ENCODE results near the gene CERS4.
"Not testable (repeated sequence)": the region's sequence is repeated elsewhere in the genome, so short reads cannot be mapped to it uniquely, and the experiment has no call there.

CERS4 gene

DNA sequence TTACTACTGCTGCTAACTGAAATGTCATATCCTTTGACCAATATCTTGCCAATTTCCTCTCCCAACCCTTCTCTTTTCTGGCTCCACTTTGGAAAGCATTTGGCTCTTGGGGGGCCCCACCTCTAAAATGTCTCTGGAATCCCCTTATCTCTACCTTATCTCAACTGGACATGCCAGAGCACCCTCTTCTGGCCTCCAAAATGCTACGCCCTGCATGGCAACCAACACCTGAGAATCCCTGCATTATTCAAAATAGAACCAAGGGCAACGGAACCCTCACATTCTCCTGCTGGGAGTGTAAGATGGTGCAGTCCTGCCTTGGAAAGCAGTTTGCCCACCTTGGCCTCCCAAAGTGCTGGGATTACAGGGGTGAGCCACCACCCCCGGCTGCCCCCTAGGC is 35.3 kb downstream of the CERS4 start:
- Histone ChIP-seq H3K4me3 (ENCODE audit: insufficient read depth in 1 of 2, low read depth in 1 of 2, low read length in 2 of 2) (no peak overlapping the region), H3K9me3 (ENCODE audit: control insufficient read depth, low read length) (peaks cover 9% of the 10 kb centered on the region), H2BK12ac (ENCODE audit: low read length in 2 of 2) (no peak overlapping the region), H3K36me3 (ENCODE audit: control insufficient read depth in 1 of 2, insufficient read depth in 2 of 2, low read depth in 1 of 2, low read length in 2 of 2) (no peaks in the 10 kb centered on the region), H3K4me2 (ENCODE audit: low read length, poor library complexity, severe bottlenecking) (no peak overlapping the region), H2BK120ac (ENCODE audit: low read depth, low read length) (no peak overlapping the region), H4K91ac (ENCODE audit: low read length) (no peak overlapping the region), H2BK5ac (ENCODE audit: low read depth, low read length, poor library complexity, severe bottlenecking) (no peak overlapping the region), H3K4ac (ENCODE audit: low read depth in 1 of 2, low read length in 2 of 2) (no peak overlapping the region), H3K18ac (ENCODE audit: low read depth in 1 of 2, low read length in 2 of 2) (no peak overlapping the region), H2AFZ (ENCODE audit: low read depth, low read length) (no peak overlapping the region), H2BK15ac (ENCODE audit: low read depth, poor library complexity, severe bottlenecking) (no peak overlapping the region), H3K27ac (ENCODE audit: low read length, poor library complexity, severe bottlenecking) (no peak overlapping the region), H3K27me3 (ENCODE audit: control insufficient read depth in 1 of 2, insufficient read depth in 1 of 2, low read length in 2 of 2) (peaks cover 0 to 3% of the 10 kb centered on the region in 2 experiments), H4K8ac (ENCODE audit: low read length) (no peak overlapping the region), H3K9ac (ENCODE audit: low read length) (no peak overlapping the region), H3K23ac (ENCODE audit: low read length in 2 of 2) (no peak overlapping the region), H3K79me1 (replicated peaks; ENCODE audit: low read length, poor library complexity, severe bottlenecking) (no peaks in the 10 kb centered on the region), H2AK5ac (ENCODE audit: low read length, severe bottlenecking) (no peak overlapping the region), H3K14ac (ENCODE audit: low read length in 2 of 2) (no peak overlapping the region), H3K4me1 (ENCODE audit: control insufficient read depth, insufficient read depth, low read depth, low read length) (peaks cover 17% of the 10 kb centered on the region)
- 87% methylated on average over 3 of the region's 3 CpGs for WGBS
- no peak for DNase-seq

DNA sequence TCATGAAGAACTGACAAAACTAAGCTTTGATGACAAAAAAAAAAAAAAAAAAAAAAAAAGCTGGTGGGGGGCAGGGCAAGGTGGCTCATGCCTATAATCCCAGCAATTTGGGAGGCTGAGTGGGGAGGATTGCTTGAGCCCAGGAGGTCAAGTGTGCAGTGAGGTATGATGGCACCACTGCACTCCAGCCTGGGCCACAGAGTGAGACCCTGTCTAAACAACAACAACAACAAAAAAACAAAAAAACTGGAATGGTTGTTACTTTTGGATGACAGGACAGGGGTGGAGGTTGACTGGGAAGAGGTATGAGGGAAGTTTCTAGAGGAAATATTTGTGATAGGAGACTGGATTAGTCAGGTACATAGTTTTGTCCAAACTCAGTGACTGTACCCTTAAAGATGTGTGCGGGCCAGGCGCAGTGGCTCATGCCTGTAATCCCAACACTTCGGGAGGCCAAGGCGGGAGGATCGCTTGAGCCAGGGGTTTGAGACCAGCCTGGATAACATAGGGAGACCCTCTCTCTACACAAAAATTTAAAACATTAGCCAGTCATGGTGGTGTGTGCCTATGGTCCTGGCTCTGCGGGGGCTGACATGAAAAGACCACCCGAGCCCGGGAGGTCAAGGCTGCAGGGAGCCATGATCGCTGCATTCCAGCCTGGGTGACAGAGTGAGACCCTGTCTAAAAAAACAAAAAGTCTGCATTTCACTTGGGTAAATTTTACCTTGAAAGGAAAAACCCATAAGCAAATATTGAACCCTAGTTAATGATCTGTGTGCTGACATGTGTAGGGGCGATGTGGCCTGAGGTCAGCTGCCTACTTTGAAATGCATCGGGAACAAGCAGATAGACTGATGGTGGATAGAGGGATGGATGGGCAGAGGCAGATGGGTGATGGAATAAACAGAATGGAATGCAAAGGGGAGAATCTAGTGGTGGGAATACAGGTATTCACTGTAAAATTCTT is 37.0 kb downstream of the CERS4 start:
- no peak overlapping the region for H4K91ac ChIP-seq (ENCODE audit: low read length)
- H2BK5ac ChIP-seq (ENCODE audit: low read depth, low read length, poor library complexity, severe bottlenecking): no peak overlapping the region
- H3K36me3 ChIP-seq (ENCODE audit: control insufficient read depth in 1 of 2, insufficient read depth in 2 of 2, low read depth in 1 of 2, low read length in 2 of 2): no peaks in the 10 kb centered on the region
- no peak overlapping the region for H2AFZ ChIP-seq (ENCODE audit: low read depth, low read length)
- peaks cover 9% of the 10 kb centered on the region for H3K9me3 ChIP-seq (ENCODE audit: control insufficient read depth, low read length)
- no peak overlapping the region for H3K4ac ChIP-seq (ENCODE audit: low read depth in 1 of 2, low read length in 2 of 2)
- peaks cover 6% of the 10 kb centered on the region for H3K4me1 ChIP-seq (ENCODE audit: control insufficient read depth, insufficient read depth, low read depth, low read length)
- DNase-seq: no peak
- H2BK15ac ChIP-seq (ENCODE audit: low read depth, poor library complexity, severe bottlenecking): no peak overlapping the region
- no peak overlapping the region for H3K4me3 ChIP-seq (ENCODE audit: insufficient read depth in 1 of 2, low read depth in 1 of 2, low read length in 2 of 2)
- H3K23ac ChIP-seq (ENCODE audit: low read length in 2 of 2): no peak overlapping the region
- no peak overlapping the region for H3K4me2 ChIP-seq (ENCODE audit: low read length, poor library complexity, severe bottlenecking)
- no peaks in the 10 kb centered on the region for H3K79me1 ChIP-seq (replicated peaks; ENCODE audit: low read length, poor library complexity, severe bottlenecking)
- no peak overlapping the region for H3K9ac ChIP-seq (ENCODE audit: low read length)
- 96% methylated on average over 11 of the region's 11 CpGs for WGBS
- no peak overlapping the region for H3K18ac ChIP-seq (ENCODE audit: low read depth in 1 of 2, low read length in 2 of 2)
- H2BK120ac ChIP-seq (ENCODE audit: low read depth, low read length): no peak overlapping the region
- no peak overlapping the region for H4K8ac ChIP-seq (ENCODE audit: low read length)
- no peak overlapping the region for H2AK5ac ChIP-seq (ENCODE audit: low read length, severe bottlenecking)
- H3K27ac ChIP-seq (ENCODE audit: low read length, poor library complexity, severe bottlenecking): no peak overlapping the region
- no peak overlapping the region for H2BK12ac ChIP-seq (ENCODE audit: low read length in 2 of 2)
- H3K27me3 ChIP-seq (ENCODE audit: control insufficient read depth in 1 of 2, insufficient read depth in 1 of 2, low read length in 2 of 2): peaks cover 0 to 3% of the 10 kb centered on the region in 2 experiments
- H3K14ac ChIP-seq (ENCODE audit: low read length in 2 of 2): no peak overlapping the region

DNA sequence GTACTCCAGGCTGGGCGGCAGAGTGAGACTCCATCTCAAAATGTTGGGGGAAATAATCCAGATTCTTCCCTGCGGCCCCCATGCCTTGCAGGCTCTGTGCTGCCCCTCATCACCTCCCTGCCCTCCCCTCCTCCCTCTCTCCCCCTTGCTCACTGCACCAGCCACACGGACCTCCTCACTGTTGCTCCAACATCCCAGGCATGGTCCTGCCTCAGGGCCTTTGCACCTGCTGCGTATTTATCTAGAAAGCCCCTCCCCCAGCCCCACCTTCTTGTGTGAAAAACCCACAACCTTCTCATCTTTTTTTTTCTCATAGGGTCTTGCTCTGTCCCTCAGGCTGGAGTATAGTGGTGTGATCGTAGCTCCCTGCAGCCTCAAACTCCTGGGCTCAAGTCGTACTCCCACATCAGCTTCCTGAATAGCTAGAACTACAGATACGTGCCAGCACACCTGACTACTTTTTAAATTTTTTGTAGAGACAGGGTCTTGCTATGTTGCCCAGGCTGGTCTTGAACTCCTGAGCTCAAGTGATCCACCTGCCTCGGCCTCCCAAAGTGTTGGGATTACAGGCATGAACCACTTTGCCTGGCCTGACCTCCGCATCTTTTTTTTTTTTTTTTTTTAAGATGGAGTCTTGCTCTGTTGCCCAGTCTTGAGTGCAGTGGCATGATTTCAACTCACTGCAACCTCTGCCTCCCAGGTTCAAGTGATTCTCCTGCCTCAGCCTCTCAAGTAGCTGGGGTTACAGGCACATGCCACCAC is 38.1 kb downstream of the CERS4 start:
- not testable (repeated sequence) for H3K23ac ChIP-seq (ENCODE audit: low read length in 2 of 2); H3K79me1 ChIP-seq (replicated peaks; ENCODE audit: low read length, poor library complexity, severe bottlenecking); H3K36me3 ChIP-seq (ENCODE audit: control insufficient read depth in 1 of 2, insufficient read depth in 2 of 2, low read depth in 1 of 2, low read length in 2 of 2); H2AK5ac ChIP-seq (ENCODE audit: low read length, severe bottlenecking); H3K9ac ChIP-seq (ENCODE audit: low read length); H3K4me3 ChIP-seq (ENCODE audit: insufficient read depth in 1 of 2, low read depth in 1 of 2, low read length in 2 of 2); H4K8ac ChIP-seq (ENCODE audit: low read length); H3K14ac ChIP-seq (ENCODE audit: low read length in 2 of 2); H2BK12ac ChIP-seq (ENCODE audit: low read length in 2 of 2); H2AFZ ChIP-seq (ENCODE audit: low read depth, low read length); H3K9me3 ChIP-seq (ENCODE audit: control insufficient read depth, low read length); H3K4me2 ChIP-seq (ENCODE audit: low read length, poor library complexity, severe bottlenecking); H2BK5ac ChIP-seq (ENCODE audit: low read depth, low read length, poor library complexity, severe bottlenecking); H3K27me3 ChIP-seq (ENCODE audit: control insufficient read depth in 1 of 2, insufficient read depth in 1 of 2, low read length in 2 of 2); H3K27ac ChIP-seq (ENCODE audit: low read length, poor library complexity, severe bottlenecking); H2BK120ac ChIP-seq (ENCODE audit: low read depth, low read length); DNase-seq; H2BK15ac ChIP-seq (ENCODE audit: low read depth, poor library complexity, severe bottlenecking); H3K18ac ChIP-seq (ENCODE audit: low read depth in 1 of 2, low read length in 2 of 2); H3K4ac ChIP-seq (ENCODE audit: low read depth in 1 of 2, low read length in 2 of 2); H4K91ac ChIP-seq (ENCODE audit: low read length); H3K4me1 ChIP-seq (ENCODE audit: control insufficient read depth, insufficient read depth, low read depth, low read length)
- WGBS: 93% methylated on average over 9 of the region's 9 CpGs
